ENCODE measurements around the gene C9orf50.

Gene C9orf50

DNA sequence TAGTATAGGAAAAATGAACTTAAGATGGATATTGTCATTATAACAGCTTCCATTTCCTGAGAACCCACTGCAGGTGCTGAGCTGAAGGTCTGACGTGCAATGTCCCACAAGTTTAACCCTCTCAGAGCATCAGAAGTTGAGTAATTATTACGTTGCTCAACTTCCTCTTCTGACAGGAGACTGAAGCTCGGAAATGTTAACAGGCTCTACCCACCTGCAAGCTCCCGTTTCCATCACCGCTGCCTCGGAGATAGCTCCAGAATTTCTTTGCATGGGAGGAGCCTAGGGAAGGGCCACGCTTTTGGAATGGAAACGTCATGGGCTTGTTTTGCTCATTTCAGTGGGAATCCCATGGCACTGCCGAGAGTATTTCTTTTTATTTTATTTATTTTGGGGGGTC, 4.0 kb upstream of the C9orf50 start:
- H3K4me1 ChIP-seq = peaks cover 75% of the 10 kb centered on the region
- peaks cover 21% of the 10 kb centered on the region for H3K27me3 ChIP-seq
- H3K36me3 ChIP-seq = peaks cover 22% of the 10 kb centered on the region
- H3K9ac ChIP-seq = peak overlapping the region; percentile 91
- TF ChIP-seq Cebpa-rat (IDR thresholded peaks at IDR 0.05) = peak; percentile 79
- H3K27ac ChIP-seq = peak overlapping the region; percentile 97
- H3K4me3 ChIP-seq = peak overlapping the region; percentile 84
- H3K9me3 ChIP-seq = no peaks in the 10 kb centered on the region
- H3K4me2 ChIP-seq = peak overlapping the region; percentile 96
- peaks cover 38% of the 10 kb centered on the region for H4K20me1 ChIP-seq

DNA sequence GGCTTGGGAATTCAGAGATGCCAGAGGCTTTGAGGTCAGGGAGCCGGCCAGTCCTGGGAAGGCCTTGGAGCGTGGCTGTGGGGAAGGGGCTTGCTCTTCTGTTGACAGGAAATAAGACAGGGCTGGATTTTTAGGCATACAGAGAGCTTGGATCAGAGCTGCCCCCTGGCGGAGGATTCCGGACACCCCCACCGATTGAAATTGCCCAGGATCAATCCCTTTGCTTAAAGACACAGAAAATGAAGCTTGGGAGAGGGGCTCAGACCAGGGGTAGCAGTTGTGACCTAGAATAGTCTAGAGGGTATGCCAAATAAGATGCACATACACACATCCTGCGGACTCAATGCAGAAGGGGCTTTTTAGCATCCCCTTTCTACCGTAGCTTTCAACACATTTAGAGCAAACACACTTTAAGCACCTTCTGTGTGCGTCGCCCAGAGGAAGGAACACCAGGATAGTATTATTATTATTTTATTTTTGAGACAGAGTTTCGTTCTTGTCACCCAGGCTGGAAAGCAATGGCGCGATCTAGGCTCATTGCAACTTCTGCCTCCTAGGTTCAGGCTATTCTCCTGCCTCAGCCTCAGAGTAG, 3.4 kb upstream of the C9orf50 start:
- no peak overlapping the region for H3K4me3 ChIP-seq
- H3K9me3 ChIP-seq = no peaks in the 10 kb centered on the region
- peak overlapping the region; percentile 91; the same call in 1 of the 2 replicates for H3K9ac ChIP-seq
- H3K4me2 ChIP-seq = peak overlapping the region; percentile 96
- H3K36me3 ChIP-seq = peaks cover 15% of the 10 kb centered on the region
- peaks cover 72% of the 10 kb centered on the region for H3K4me1 ChIP-seq
- no peak for TF ChIP-seq Cebpa-rat (IDR thresholded peaks at IDR 0.05)
- peak overlapping the region; percentile 97 for H3K27ac ChIP-seq
- peaks cover 31% of the 10 kb centered on the region for H4K20me1 ChIP-seq
- peaks cover 28% of the 10 kb centered on the region for H3K27me3 ChIP-seq

DNA sequence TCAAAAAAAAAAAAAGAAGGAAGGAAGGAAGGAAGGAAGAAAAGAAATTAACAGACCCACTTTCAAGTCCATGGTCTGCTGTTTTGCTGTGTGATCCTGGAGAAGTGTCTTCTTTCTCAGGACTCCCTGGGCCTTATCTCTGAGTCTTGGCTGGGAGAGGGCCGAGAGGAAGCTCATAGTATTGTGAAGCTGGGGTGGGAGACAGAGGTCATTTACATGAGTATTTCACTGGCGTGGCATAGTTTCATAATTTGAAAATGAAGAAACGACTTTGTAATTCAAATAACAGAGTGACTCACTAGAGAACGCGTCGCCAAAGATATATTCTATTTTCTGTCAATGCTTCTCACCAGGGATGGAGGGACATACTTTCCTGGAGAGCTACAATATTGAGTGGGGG, 2.4 kb upstream of the C9orf50 start:
- Histone ChIP-seq H4K20me1 (peaks cover 22% of the 10 kb centered on the region), H3K27ac (no peak overlapping the region), H3K4me2 (peak overlapping the region; percentile 11; the same call in 1 of the 2 replicates), H3K27me3 (peaks cover 32% of the 10 kb centered on the region), H3K36me3 (peaks cover 6% of the 10 kb centered on the region), H3K9me3 (no peaks in the 10 kb centered on the region), H3K9ac (no peak overlapping the region), H3K4me3 (no peak overlapping the region), H3K4me1 (peaks cover 63% of the 10 kb centered on the region)
- TF ChIP-seq Cebpa-rat (IDR thresholded peaks at IDR 0.05) = no peak

GRCh38 chr9:129619787-129620668, 873 bp downstream of the C9orf50 start:
- H4K20me1 ChIP-seq = no peaks in the 10 kb centered on the region
- no peaks in the 10 kb centered on the region for H3K9me3 ChIP-seq
- H3K9ac ChIP-seq = peak overlapping the region; percentile 77
- H3K4me1 ChIP-seq = peaks cover 50% of the 10 kb centered on the region
- no peak for TF ChIP-seq Cebpa-rat (IDR thresholded peaks at IDR 0.05)
- H3K4me3 ChIP-seq = peak overlapping the region; percentile 68
- H3K27me3 ChIP-seq = peaks cover 32% of the 10 kb centered on the region
- peak overlapping the region; percentile 96 for H3K4me2 ChIP-seq
- H3K36me3 ChIP-seq = no peaks in the 10 kb centered on the region
- peak overlapping the region; percentile 68 for H3K27ac ChIP-seq

- no peak for TF ChIP-seq Cebpa-rat (IDR thresholded peaks at IDR 0.05)
- no peak overlapping the region for H3K9ac ChIP-seq
- H3K27ac ChIP-seq = no peak overlapping the region
- no peaks in the 10 kb centered on the region for H3K36me3 ChIP-seq
- H3K4me2 ChIP-seq = no peak overlapping the region
- H3K4me1 ChIP-seq = peaks cover 59% of the 10 kb centered on the region
- peaks cover 32% of the 10 kb centered on the region for H3K27me3 ChIP-seq
- no peak overlapping the region for H3K4me3 ChIP-seq
- no peaks in the 10 kb centered on the region for H3K9me3 ChIP-seq
- H4K20me1 ChIP-seq = no peaks in the 10 kb centered on the region
Measured at GRCh38 chr9:129617167-129617566, 3.7 kb downstream of the C9orf50 start.

DNA sequence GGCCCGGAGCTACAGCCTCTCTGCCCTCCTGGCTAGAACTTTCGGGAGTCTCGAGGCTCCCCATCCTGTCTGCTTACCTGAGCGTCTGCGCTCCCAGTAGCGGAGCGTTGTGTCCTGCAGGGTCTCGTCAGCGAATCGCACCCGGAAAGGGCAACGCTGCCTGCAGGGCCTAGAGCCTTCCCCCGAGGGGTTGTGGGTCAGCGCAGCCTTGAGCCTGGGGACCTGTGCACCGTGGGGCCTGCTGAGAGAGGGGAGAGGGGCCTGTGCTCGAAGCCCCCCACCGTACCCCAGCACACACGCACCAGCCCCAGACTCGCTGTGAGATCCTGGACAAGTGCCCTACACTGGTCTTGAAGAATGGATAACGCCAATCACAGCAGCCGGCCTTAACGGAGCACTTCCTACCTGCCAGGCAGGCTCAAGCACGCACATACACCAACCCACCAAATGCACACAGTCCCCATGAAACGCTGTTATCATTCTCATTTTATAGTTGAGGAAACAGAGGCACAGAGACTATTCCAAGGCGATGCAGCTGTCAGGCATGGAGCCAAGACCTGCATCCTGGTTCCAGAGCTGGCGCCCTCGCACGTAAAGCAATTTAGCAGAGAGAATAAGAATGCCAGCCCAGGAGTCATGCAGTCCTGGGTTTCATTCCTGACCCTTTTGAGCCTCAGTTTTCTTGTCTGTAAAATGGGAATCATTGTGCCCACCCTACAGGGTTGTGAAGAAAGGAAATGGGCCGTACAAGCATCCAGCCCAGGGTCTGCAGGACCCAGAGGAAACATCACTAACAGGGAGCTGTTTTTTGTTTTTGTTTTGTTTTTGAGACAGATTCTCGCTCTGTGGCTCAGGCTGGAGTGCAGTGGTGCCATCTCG, 5.3 kb downstream of the C9orf50 start:
- no peak overlapping the region for H3K27ac ChIP-seq

GRCh38 chr9:129614932-129615331, 6.0 kb downstream of the C9orf50 start:
- Histone ChIP-seq H3K27ac (no peak overlapping the region), H3K9ac (no peak overlapping the region), H3K36me3 (no peaks in the 10 kb centered on the region), H3K27me3 (peaks cover 11% of the 10 kb centered on the region; the same call in 1 of the 2 replicates), H4K20me1 (no peaks in the 10 kb centered on the region), H3K4me2 (peak overlapping the region; percentile 100), H3K9me3 (no peaks in the 10 kb centered on the region), H3K4me1 (peaks cover 61% of the 10 kb centered on the region), H3K4me3 (no peak overlapping the region)
- TF ChIP-seq Cebpa-rat (IDR thresholded peaks at IDR 0.05) = no peak

More for the DNA sequence above, 5.3 kb downstream of the C9orf50 start:
- no peak for TF ChIP-seq Cebpa-rat (IDR thresholded peaks at IDR 0.05)
- Histone ChIP-seq H3K27me3 (peaks cover 18% of the 10 kb centered on the region), H3K4me2 (peak overlapping the region; percentile 100; the same call in 1 of the 2 replicates), H3K9me3 (no peaks in the 10 kb centered on the region), H3K36me3 (no peaks in the 10 kb centered on the region), H3K4me3 (no peak overlapping the region), H3K4me1 (peaks cover 67% of the 10 kb centered on the region), H3K9ac (no peak overlapping the region), H4K20me1 (no peaks in the 10 kb centered on the region)

GRCh38 chr9:129613520-129614175, 7.3 kb downstream of the C9orf50 start:
- H3K4me2 ChIP-seq = peak overlapping the region; percentile 100
- no peak for TF ChIP-seq Cebpa-rat (IDR thresholded peaks at IDR 0.05)
- no peaks in the 10 kb centered on the region for H3K36me3 ChIP-seq
- no peaks in the 10 kb centered on the region for H3K27me3 ChIP-seq
- H3K9me3 ChIP-seq = no peaks in the 10 kb centered on the region
- H4K20me1 ChIP-seq = no peaks in the 10 kb centered on the region
- H3K27ac ChIP-seq = peak overlapping the region; percentile 74
- H3K9ac ChIP-seq = peak overlapping the region; percentile 65
- H3K4me1 ChIP-seq = peaks cover 70% of the 10 kb centered on the region
- H3K4me3 ChIP-seq = peak overlapping the region; percentile 53

All from BLaER1 (cell line).